MM.1S (cell line): Measurements from ENCODE around the gene SLC2A4RG.

Source experiments
- EZH2phosphoT487 ChIP-seq: fragments of 300-600 bp; sonication (generic); IDR thresholded peaks from 2 replicates; pipeline ENCODE4 v1.6.1; 2018; ENCODE audit warnings: antibody characterized with exemption, low read length
- TF ChIP-seq, protein P1 (sequence below): fragments of 300-600 bp; sonication (generic); IDR thresholded peaks from 2 replicates; pipeline ENCODE4 v1.5.1; 2016; ENCODE audit warnings: antibody characterized with exemption, low read length, mixed read lengths

DNA sequence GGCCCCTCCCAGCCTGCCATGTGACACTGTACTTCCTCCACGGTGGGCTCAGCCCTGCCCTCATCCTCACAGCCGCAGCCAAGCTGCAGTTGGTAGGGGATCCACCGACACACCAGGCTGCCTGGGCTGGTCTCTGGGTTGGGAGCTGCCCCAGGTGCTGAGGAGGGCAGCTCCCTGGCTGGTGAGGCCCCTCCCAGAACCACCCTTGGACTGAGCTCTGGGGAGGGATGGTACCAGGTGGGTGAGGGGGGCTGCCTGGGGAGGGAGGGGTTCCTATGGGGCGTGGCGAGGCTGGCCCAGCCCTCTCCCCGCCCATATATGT, 43.3 kb upstream of the SLC2A4RG start:
- TF ChIP-seq, protein P1, sequence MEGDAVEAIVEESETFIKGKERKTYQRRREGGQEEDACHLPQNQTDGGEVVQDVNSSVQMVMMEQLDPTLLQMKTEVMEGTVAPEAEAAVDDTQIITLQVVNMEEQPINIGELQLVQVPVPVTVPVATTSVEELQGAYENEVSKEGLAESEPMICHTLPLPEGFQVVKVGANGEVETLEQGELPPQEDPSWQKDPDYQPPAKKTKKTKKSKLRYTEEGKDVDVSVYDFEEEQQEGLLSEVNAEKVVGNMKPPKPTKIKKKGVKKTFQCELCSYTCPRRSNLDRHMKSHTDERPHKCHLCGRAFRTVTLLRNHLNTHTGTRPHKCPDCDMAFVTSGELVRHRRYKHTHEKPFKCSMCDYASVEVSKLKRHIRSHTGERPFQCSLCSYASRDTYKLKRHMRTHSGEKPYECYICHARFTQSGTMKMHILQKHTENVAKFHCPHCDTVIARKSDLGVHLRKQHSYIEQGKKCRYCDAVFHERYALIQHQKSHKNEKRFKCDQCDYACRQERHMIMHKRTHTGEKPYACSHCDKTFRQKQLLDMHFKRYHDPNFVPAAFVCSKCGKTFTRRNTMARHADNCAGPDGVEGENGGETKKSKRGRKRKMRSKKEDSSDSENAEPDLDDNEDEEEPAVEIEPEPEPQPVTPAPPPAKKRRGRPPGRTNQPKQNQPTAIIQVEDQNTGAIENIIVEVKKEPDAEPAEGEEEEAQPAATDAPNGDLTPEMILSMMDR, result no peak
- TF ChIP-seq EZH2phosphoT487, result no peak
